ENCODE measurements around the gene ALPL. TPM values are rescaled to one million over a fixed set of nuclear protein-coding genes. Genes with fewer than 3 reads are reported as not detected.

Gene ALPL
- total and polyA plus RNA-seq, 7 donors, result 0.73 to 2.0 (median 1.3) TPM

GRCh38 chr1:21530368-21531016 lies 21.3 kb downstream of the ALPL start:
- TF ChIP-seq CTCF (IDR thresholded peaks at IDR 0.05), result no peak
- WGBS, 3 donors, result 67 to 76% (median 71%) methylated on average over 7 of the region's 7 CpGs
- H3K27ac ChIP-seq, result no peak overlapping the region
- H3K4me1 ChIP-seq, result no peaks in the 10 kb centered on the region
- H3K4me3 ChIP-seq, result no peak overlapping the region
- H3K36me3 ChIP-seq (ENCODE audit: insufficient read depth in 1 of 2, low read depth in 1 of 2), result no peaks in the 10 kb centered on the region
- no peak for ATAC-seq
- H3K9me3 ChIP-seq, result no peaks in the 10 kb centered on the region
- intact Hi-C loops (cut with DNase I), result no loop called here
- H3K27me3 ChIP-seq (ENCODE audit: insufficient read depth in 3 of 3, low read length in 2 of 3), result peaks cover 0 to 6% (median 0%) of the 10 kb centered on the region in 3 donors
- DNase-seq, result no peak

GRCh38 chr1:21531241-21531640 lies 22.0 kb downstream of the ALPL start:
- ATAC-seq (no peak), DNase-seq (no peak)
- Histone ChIP-seq H3K4me1 (no peaks in the 10 kb centered on the region), H3K36me3 (ENCODE audit: insufficient read depth in 1 of 2, low read depth in 1 of 2) (no peaks in the 10 kb centered on the region), H3K9me3 (no peaks in the 10 kb centered on the region), H3K27ac (no peak overlapping the region), H3K27me3 (ENCODE audit: insufficient read depth in 3 of 3, low read length in 2 of 3) (peaks cover 0 to 6% (median 0%) of the 10 kb centered on the region in 3 donors), H3K4me3 (no peak overlapping the region)
- no peak for TF ChIP-seq CTCF (IDR thresholded peaks at IDR 0.05)
- intact Hi-C loops (cut with DNase I), result no loop called here
- WGBS, 3 donors, result 91 to 93% (median 92%) methylated on average over 5 of the region's 5 CpGs

GRCh38 chr1:21532496-21532895 lies 23.3 kb downstream of the ALPL start:
- no peak for TF ChIP-seq CTCF (IDR thresholded peaks at IDR 0.05)
- Histone ChIP-seq H3K9me3 (no peaks in the 10 kb centered on the region), H3K4me1 (no peaks in the 10 kb centered on the region), H3K27me3 (ENCODE audit: insufficient read depth in 3 of 3, low read length in 2 of 3) (peaks cover 0 to 8% (median 0%) of the 10 kb centered on the region in 3 donors), H3K4me3 (no peak overlapping the region), H3K27ac (no peak overlapping the region), H3K36me3 (ENCODE audit: insufficient read depth in 1 of 2, low read depth in 1 of 2) (no peaks in the 10 kb centered on the region)
- no peak for ATAC-seq
- intact Hi-C loops (cut with DNase I), result no loop called here
- 64 to 74% (median 70%) methylated on average over 3 of the region's 3 CpGs for WGBS, 3 donors
- DNase-seq, result no peak

- no peak overlapping the region for H3K27ac ChIP-seq
- H3K4me3 ChIP-seq, result no peak overlapping the region
- ATAC-seq, result no peak
- H3K27me3 ChIP-seq (ENCODE audit: insufficient read depth in 3 of 3, low read length in 2 of 3), result peaks cover 0 to 14% (median 0%) of the 10 kb centered on the region in 3 donors
- no peak for TF ChIP-seq CTCF (IDR thresholded peaks at IDR 0.05)
- H3K9me3 ChIP-seq, result no peaks in the 10 kb centered on the region
- intact Hi-C loops (cut with DNase I), result no loop called here
- no peaks in the 10 kb centered on the region for H3K4me1 ChIP-seq
- 85 to 89% (median 87%) methylated on average over 4 of the region's 4 CpGs for WGBS, 3 donors
- H3K36me3 ChIP-seq (ENCODE audit: insufficient read depth in 1 of 2, low read depth in 1 of 2), result no peaks in the 10 kb centered on the region
- no peak for DNase-seq
These were observed 23.8 kb downstream of the ALPL start for GRCh38 chr1:21532992-21533534.
